T-helper 17 cell (primary cell): ENCODE measurements around the gene METTL26. TPM values are rescaled to one million over a fixed set of nuclear protein-coding genes. Genes with fewer than 3 reads are reported as not detected.

ENCODE experiments used
- ATAC-seq: fragments of 150-1000 bp; cut with Tn5 transposase; 2 replicates; pipeline ENCODE4 v1.10.0; 2021; ENCODE audit warnings: mild to moderate bottlenecking, moderate library complexity
- DNase-seq, 3 donors: peaks; one replicate each; pipeline versions ENCODE4 v3.0.0 to v3.0.0-alpha.2; 2020 to 2021
- H3K9me3 ChIP-seq: one replicate; pipeline ENCODE4 v1.7.0; 2013; ENCODE audit warnings: low read length, mild to moderate bottlenecking; ENCODE audit not compliant: control insufficient read depth, poor library complexity, severe bottlenecking
- H3K27ac Mint-ChIP-seq: one replicate; pipeline ENCODE4 v1.8.0; 2022; ENCODE audit warnings: mild to moderate bottlenecking, moderate library complexity, mixed read lengths
- H3K27me3 Mint-ChIP-seq: one replicate; pipeline ENCODE4 v1.8.0; 2022; ENCODE audit warnings: mixed read lengths
- H3K36me3 Mint-ChIP-seq: one replicate; pipeline ENCODE4 v1.8.0; 2022; ENCODE audit warnings: low read depth, mixed read lengths
- H3K4me1 Mint-ChIP-seq: one replicate; pipeline ENCODE4 v1.8.0; 2022; ENCODE audit warnings: mild to moderate bottlenecking, mixed read lengths
- H3K4me3 Mint-ChIP-seq: one replicate; pipeline ENCODE4 v1.8.0; 2022; ENCODE audit warnings: mild to moderate bottlenecking, moderate library complexity, mixed read lengths
- total RNA-seq, 4 donors: library from RNA in 2 of 4; stranded (reverse) in 2 of 4; gene quantifications; one replicate each; pipeline ENCODE4 v1.2.3 and lab custom pipeline; 2022 to 2026

Gene METTL26
- total RNA-seq, 2 donors from 2014 or later, result 39.2 to 40.4 TPM

DNA sequence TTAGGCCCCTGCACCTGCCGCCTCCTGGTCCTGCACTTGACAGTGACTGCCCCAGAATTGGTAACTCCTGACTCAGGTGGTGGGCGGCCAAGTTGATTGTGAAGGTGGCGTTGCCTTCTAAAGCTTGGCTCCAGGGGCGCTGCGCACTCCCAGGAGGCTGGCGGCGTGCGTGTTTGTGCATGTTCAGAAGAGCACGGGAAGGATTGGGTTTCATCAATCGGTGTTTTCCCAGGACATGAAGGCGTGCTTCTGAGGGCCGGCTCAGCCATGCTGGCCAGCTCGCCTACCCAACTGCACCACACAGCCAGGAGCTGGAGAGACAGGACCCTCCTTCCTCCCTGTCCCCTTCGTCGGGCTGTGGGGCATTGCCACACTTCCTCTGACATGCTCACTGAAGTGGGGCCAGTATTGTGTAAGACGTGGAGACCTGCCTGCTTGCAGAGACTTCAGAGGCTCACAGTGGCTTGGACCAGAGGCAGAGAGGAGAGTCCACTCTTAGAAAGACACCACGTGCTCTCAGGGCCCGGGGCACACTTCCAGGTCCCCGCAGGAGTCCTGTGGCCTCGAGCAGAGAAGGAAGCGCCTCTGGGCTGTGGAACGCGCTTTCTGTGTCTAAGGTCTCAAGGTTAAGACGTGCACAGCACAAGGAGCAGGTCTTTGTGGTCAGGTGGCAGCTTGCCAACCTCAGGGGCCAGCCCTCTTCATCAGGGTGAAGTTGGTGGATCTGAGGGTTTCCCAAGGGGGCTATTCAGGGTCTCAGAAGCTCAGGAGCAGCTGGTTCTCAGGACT lies 43.4 kb downstream of the METTL26 start:
- Mint-ChIP-seq H3K36me3 (peaks cover 3% of the 10 kb centered on the region), H3K4me3 (no peak overlapping the region), H3K4me1 (peaks cover 36% of the 10 kb centered on the region), H3K27ac (peak overlapping the region; percentile 93), H3K27me3 (no peaks in the 10 kb centered on the region)
- no peak for DNase-seq
- no peaks in the 10 kb centered on the region for H3K9me3 ChIP-seq
- no peak for ATAC-seq

DNA sequence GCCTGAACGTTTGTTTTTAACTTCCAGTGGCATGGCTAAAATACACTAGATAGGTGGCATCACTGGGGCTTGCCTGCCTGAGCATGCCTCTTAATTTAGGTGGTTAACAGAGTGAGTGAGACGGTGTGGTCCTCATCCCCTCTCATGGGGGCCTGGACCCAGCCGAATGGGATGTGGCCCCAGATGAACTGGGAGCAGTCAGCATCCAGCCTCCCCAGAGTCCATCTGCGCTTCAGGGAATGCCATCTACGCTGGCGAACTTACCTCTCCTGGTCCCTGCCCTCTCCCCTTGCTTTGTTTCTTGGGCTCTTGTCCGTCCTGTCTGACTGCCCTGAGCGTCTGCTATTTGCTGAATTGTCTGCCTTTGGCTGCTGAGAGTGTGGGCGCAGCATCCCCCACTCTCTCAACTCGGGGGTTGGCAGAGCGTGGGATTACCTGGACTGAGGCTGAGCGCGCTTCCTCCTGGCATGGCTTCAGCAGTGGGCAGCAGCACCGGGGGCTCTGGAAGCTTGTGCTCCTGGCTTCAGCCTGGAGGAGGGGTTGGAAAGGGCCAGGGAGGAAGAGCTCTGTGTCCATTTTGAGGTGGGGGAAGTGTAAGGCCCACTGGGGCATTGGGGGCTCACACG lies 44.1 kb downstream of the METTL26 start:
- no peak for DNase-seq

GRCh38 chr16:591231-591630 lies 44.9 kb downstream of the METTL26 start:
- DNase-seq (no peak), ATAC-seq (no peak)
- no peaks in the 10 kb centered on the region for H3K27me3 Mint-ChIP-seq
- no peaks in the 10 kb centered on the region for H3K9me3 ChIP-seq
- H3K4me1 Mint-ChIP-seq, result peaks cover 34% of the 10 kb centered on the region
- peak overlapping the region; percentile 93 for H3K27ac Mint-ChIP-seq
- peak overlapping the region; percentile 98 for H3K4me3 Mint-ChIP-seq
- peaks cover 3% of the 10 kb centered on the region for H3K36me3 Mint-ChIP-seq

More for the DNA sequence above, 44.1 kb downstream of the METTL26 start:
- Mint-ChIP-seq H3K27me3 (no peaks in the 10 kb centered on the region), H3K27ac (peak overlapping the region; percentile 93), H3K4me3 (peak overlapping the region; percentile 98), H3K36me3 (peaks cover 3% of the 10 kb centered on the region), H3K4me1 (peaks cover 39% of the 10 kb centered on the region)
- no peak for ATAC-seq
- no peaks in the 10 kb centered on the region for H3K9me3 ChIP-seq

- no peaks in the 10 kb centered on the region for H3K9me3 ChIP-seq
- Mint-ChIP-seq H3K27me3 (no peaks in the 10 kb centered on the region), H3K4me1 (peaks cover 34% of the 10 kb centered on the region), H3K27ac (peak overlapping the region; percentile 93), H3K36me3 (peaks cover 3% of the 10 kb centered on the region), H3K4me3 (peak overlapping the region; percentile 98)
- no peak for ATAC-seq
- DNase-seq, result no peak
Measured at GRCh38 chr16:590815-591200, 45.3 kb downstream of the METTL26 start.

GRCh38 chr16:590188-590814 lies 45.8 kb downstream of the METTL26 start:
- Mint-ChIP-seq H3K4me1 (peaks cover 34% of the 10 kb centered on the region), H3K4me3 (peak overlapping the region; percentile 98), H3K36me3 (peaks cover 3% of the 10 kb centered on the region), H3K27ac (peak overlapping the region; percentile 95), H3K27me3 (no peaks in the 10 kb centered on the region)
- H3K9me3 ChIP-seq, result no peaks in the 10 kb centered on the region
- no peak for DNase-seq
- no peak for ATAC-seq

GRCh38 chr16:589658-590187 lies 46.4 kb downstream of the METTL26 start, which contains the start of gene RAB40C:
Gene RAB40C, plus strand, starts transcription at chr16:590066. Its CDS starts 226 bp downstream, at chr16:590292.
- no peaks in the 10 kb centered on the region for H3K9me3 ChIP-seq
- H3K36me3 Mint-ChIP-seq, result peaks cover 3% of the 10 kb centered on the region
- ATAC-seq, result peak; percentile 86
- peak; percentile 97 to 99 (median 98) for DNase-seq
- peak within 1 kb of the TSS; percentile 98 for H3K4me3 Mint-ChIP-seq
- H3K4me1 Mint-ChIP-seq, result peaks cover 34% of the 10 kb centered on the region
- H3K27ac Mint-ChIP-seq, result peak within 1 kb of the TSS; percentile 95
- no peaks in the 10 kb centered on the region for H3K27me3 Mint-ChIP-seq

DNA sequence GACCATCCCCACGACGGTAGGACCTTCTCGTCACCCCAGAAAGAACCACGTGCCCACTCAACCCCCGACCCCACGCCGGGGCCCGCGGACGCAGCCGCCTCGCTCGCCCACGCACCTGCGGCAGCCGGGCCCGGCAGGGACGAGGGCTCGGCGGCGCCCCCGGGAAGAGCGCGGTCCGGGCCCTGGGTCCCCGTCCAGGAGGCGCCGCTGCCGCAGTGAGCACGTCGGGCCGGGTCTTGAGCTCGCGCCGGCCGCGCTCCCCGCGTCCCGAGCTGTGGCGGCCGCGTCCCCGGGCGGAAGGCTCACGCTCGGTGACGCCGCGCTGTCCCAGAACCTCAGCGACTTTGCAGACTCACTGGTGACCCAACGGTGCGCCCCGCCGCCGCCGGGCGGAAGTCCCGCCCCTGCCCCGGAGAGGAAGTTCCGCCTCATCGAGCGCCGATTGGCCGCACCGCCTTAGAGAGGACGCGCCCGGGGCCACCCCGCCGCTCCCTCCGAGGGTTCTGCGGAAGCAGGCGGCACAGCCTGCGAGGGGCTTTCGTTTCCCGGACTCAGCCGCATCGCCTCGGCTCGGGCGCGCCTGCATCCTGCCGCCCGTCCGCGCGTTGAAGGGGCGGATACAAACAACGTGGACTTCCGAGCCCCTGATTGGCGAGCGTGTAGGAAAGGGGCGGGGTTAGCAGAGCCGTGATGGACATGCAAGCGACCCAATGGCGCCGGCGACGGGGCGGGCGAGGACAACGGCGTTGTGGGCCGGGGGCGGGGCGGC lies 47.0 kb downstream of the METTL26 start:
- H3K27ac Mint-ChIP-seq, result peak overlapping the region; percentile 95
- peaks cover 3% of the 10 kb centered on the region for H3K36me3 Mint-ChIP-seq
- peak overlapping the region; percentile 98 for H3K4me3 Mint-ChIP-seq
- ATAC-seq (peak; percentile 78), DNase-seq (peak; percentile 96 to 98 (median 97))
- no peaks in the 10 kb centered on the region for H3K27me3 Mint-ChIP-seq
- H3K9me3 ChIP-seq, result no peaks in the 10 kb centered on the region
- H3K4me1 Mint-ChIP-seq, result peaks cover 30% of the 10 kb centered on the region

GRCh38 chr16:588639-588888 lies 47.5 kb downstream of the METTL26 start:
- Mint-ChIP-seq H3K4me3 (peak overlapping the region; percentile 98), H3K36me3 (peaks cover 3% of the 10 kb centered on the region), H3K27me3 (no peaks in the 10 kb centered on the region), H3K27ac (peak overlapping the region; percentile 95), H3K4me1 (peaks cover 27% of the 10 kb centered on the region)
- ATAC-seq (peak; percentile 28), DNase-seq (peak; percentile 38 to 49 (median 44))
- no peaks in the 10 kb centered on the region for H3K9me3 ChIP-seq

DNA sequence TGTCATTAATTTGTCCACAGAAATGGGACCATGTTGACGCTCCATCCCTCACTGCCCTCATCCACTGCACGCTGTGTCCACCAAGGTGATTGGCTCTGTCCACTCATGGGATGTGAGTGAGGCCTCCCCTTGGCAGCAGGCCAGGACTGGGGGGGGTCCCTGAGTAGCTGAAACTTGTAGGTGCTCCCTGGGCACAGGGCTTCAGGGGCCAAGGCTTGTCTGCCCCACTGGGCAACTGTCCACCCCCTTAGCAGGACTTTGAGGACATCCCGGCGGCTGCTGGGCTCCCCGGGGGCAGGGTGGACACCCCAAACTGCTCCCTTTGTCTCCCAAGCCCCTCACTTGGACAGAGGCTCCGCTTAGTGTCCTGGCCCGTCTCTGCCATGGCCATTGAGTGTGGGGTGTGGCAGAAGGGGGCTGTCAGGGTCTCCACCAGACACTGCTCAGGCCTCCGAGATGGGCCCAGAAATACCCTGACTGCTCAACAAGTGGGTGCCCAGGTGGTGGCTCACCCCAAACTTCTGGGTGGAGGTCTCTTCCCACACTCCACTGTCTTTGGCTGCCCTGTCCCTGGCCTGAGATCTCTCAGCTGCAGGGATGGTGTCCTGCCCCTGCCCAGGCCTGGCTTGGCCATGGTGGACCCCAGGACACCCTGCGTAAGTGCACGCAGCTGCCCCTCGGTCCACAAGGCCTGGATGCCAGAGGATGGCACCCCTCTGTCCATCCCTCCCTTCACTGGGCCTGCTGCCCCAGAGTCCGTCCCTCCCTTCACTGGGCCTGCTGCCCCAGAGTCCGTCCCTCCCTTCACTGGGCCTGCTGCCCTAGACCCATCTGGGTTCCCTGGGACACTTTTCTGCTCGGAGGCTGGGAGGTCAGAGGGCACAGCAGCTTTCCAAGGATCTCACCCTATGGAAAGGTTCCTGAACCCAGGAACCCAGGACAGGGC lies 49.2 kb downstream of the METTL26 start:
- ATAC-seq, result no peak
- H3K27me3 Mint-ChIP-seq, result no peaks in the 10 kb centered on the region
- no peaks in the 10 kb centered on the region for H3K9me3 ChIP-seq
- peaks cover 21% of the 10 kb centered on the region for H3K4me1 Mint-ChIP-seq
- H3K4me3 Mint-ChIP-seq, result peak overlapping the region; percentile 52
- H3K27ac Mint-ChIP-seq, result peak overlapping the region; percentile 95
- no peak for DNase-seq
- H3K36me3 Mint-ChIP-seq, result peaks cover 3% of the 10 kb centered on the region

DNA sequence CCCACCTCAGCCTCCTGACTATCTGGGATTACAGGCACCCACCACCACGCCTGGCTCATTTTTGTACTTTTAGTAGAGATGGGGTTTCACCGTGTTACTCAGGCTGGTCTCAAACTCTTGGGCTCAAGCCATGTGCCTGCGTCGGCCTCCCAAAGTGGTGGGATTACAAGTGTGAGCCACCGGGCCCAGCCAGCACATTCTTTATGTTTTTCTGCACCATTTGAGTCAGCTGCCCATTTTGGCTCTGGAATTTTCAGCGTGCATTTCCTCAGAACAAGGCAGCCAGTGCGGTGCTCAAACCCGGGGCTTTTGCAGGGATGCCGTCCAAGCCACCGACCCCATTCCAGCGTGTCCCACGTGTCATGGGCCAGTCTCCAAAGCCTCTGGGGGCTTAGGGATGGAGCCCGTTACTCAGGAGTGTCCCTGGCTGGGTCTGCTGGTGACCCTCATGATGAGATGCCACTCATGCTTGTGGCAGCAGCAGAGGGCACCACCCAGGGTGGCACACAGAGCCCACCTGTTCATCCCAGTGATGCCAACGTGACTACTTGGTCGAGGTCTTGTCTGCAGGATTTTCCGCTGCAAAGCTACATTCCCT lies 50.0 kb downstream of the METTL26 start:
- H3K4me3 Mint-ChIP-seq, result no peak overlapping the region
- peaks cover 17% of the 10 kb centered on the region for H3K4me1 Mint-ChIP-seq
- ATAC-seq, result no peak
- H3K27ac Mint-ChIP-seq, result no peak overlapping the region
- H3K36me3 Mint-ChIP-seq, result peaks cover 3% of the 10 kb centered on the region
- no peaks in the 10 kb centered on the region for H3K9me3 ChIP-seq
- H3K27me3 Mint-ChIP-seq, result no peaks in the 10 kb centered on the region
- DNase-seq, result no peak

DNA sequence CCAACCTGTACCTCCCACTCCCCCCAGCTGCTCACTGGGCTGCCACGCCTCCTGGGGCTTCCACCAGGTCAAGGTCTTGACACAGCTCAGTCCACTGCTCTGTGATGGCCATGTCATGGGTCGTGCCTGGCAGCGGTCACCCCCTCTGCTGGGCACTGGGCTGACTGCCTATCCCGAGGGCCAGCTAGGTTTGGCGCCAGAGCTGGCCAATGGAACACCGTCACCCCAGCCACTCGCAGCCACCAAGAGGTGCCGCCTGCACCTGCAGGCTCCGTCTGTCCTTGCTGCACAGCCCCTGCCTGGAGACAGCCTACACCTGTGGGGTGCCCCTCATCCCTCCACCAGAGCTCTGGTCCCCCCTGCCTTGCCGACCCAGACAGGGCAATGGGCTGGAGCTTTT lies 50.8 kb downstream of the METTL26 start:
- peaks cover 3% of the 10 kb centered on the region for H3K36me3 Mint-ChIP-seq
- no peaks in the 10 kb centered on the region for H3K27me3 Mint-ChIP-seq
- no peak for ATAC-seq
- no peak for DNase-seq
- H3K9me3 ChIP-seq, result no peaks in the 10 kb centered on the region
- peaks cover 10% of the 10 kb centered on the region for H3K4me1 Mint-ChIP-seq
- H3K4me3 Mint-ChIP-seq, result no peak overlapping the region
- no peak overlapping the region for H3K27ac Mint-ChIP-seq
